Fibroblast of skin of right biceps (primary cell): ENCODE data around the gene ATP10A.
A peak's percentile ranks its signal among the peaks of the same experiment; 100 is the strongest.

Source experiments
- DNase-seq: peaks from one replicate; pipeline ENCODE4 v3.0.0-alpha.2; 2013

ATP10A gene

DNA sequence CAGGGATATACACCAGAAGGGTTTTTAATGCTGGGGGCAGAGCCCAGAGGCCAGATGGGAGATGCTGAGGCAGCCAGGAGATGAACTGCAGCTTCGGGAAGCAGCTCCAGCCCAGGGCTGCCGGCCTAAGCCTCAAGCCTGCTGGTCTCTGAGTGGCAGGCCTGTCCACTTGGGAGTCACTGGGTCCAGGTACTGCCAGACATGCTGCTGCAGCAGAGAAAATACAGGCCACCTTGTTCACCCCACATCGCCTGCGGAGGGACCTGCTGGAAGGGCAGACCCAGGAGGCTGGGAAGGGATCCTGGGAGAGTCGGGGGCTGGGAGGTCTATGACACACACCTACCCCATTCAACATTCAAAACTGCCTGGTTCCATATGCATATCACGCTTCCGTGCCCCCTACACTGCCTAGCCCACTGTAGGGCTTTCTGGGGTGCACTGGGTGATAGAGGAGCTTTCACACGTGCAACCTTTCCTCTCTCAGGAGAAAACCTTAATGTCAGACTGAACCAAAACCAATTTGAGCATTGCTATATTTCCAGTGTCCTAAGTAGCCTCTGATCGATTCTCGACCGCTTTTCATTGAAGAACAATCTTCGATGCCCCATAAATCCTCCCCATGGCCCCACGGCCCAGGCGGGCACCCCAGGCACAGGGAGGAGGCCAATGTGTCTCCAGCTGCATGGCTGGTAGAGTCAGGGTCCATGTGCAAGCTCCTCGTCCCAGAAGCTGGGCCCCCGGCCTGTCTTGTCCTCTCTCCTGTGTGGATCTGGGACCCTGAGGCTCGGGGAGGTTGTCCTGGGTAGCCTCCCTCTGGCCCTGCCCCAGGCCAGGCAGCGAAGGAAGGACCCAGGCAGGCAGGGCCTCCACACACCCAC, 147.4 kb downstream of the ATP10A start:
- DNase-seq, result no peak

DNA sequence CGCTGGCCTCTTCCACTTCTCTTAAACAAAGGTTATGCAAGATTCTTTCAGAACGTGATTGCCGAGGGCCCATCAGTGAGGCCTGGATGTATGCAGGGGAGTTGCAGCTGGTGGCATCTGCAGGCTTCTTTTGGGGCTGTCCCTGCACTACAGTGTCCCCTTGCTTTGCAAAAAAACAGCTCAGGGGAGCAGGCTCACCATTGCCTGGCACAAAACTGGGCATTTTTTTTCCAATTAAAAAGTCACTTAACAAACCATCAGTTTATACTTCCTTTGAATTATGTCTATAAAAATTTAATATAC, 148.6 kb downstream of the ATP10A start:
- DNase-seq, result no peak

DNA sequence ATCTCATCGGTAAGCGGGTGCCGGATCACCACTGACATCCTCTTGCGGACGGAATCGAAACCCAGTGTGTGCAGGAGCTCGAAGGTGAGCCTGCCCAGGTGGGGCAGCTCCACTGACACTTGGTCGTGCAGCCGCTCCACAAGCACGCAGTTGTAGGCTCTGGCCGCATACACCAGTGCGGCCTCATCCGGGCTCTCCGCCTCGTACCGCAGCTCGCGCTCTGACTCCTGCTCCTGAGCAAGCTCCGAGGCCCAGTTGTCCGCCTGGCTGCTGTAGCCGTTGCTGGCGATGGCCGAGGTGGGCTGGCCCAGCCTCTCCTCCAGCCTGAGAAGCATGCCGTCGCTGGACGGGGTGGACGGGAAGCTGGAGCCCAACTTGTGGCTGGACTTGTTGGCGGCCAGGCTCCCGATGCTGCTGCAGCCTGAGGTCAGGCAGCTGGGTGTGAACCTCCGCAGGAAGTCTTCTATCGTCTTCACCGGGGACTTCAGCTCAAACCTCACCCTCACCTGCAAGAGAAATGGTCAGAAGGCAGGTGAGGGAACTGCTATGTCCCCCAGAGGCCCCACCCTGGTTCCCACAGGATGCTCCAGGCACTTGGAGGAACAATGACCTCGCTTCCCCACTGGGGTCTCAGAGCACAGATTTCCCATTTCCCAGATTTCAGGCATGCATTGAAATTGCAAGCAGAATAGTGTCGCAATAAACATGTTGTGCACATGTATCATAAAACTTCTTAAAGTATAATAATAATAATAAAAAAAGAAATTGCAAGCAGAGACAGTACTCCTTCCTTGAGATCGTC, 149.2 kb downstream of the ATP10A start:
- DNase-seq, result no peak

DNA sequence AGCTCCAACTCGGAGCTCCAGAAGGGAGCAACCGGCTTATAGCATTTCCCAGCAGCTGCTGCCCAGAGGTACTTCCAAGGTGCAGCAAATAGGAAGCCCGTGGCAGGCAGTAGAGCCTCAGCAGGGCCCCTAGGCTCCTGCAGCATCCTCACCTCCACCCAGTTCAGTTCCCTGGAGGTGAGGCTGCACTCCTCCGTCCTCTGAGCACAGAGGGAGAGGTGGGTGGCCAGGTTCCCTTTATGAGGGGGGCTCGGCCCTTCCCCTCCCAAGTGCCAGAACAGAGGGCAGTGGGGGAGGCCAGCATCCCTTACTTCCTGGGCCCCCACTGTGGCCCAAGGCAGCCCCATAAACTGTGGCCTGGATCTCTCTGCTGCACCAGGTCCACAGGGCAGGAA, 150.2 kb downstream of the ATP10A start:
- no peak for DNase-seq

DNA sequence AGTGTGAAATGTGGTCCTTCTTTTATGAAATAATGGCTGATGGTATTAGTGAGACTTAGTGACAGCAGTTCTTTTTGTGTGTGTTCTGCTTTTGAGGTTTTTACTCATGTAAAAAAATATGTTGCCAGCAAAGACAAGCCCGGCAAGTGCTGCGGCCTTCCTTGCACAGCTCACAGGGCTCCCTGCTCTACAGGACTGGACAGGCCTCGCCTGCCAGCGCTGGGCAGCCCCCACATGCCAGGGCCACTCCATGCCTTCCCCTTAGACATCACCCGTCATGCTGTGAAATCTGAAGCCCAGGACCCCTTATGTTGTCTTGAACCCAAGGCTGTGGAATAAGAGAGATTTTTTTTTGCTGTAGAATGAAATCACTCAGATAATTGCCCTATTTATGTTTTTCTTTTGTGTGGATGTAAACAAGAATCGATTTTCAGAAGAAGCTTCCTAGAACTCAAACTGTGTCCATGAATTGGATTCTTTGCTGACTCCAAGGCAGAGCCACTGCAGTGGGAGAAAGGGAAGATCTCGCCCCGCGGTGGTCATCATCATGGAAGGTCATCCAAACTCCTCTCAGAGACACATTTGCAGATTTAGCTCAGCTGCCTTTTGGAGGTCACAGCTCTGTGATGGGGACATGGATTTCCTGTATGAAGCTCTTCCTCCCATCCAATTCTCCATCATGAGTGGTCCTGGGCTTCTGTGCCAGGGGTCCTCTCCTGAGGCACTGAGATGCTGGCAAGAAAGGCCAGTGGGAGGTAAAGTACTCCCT, 150.8 kb downstream of the ATP10A start:
- no peak for DNase-seq

DNA sequence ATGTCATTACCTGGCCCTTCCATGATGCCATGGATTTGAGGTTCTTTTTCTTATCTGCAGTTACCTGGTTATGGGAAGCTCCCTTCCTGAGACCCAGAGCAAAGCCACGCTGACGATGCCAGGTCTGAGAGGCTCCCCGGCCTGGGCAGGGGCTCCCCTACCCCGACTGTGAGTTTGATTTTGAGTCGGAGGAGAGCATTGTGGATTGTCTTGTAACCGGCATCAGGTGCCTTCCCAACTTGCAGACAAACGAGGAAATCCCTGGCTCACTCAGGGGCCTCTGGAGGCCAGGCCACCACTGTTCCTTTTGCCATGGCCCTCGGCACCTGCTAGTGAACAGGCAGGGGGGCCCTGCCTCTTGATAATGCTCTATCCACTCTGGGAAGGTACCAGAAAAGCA, 151.4 kb downstream of the ATP10A start:
- DNase-seq, result no peak

DNA sequence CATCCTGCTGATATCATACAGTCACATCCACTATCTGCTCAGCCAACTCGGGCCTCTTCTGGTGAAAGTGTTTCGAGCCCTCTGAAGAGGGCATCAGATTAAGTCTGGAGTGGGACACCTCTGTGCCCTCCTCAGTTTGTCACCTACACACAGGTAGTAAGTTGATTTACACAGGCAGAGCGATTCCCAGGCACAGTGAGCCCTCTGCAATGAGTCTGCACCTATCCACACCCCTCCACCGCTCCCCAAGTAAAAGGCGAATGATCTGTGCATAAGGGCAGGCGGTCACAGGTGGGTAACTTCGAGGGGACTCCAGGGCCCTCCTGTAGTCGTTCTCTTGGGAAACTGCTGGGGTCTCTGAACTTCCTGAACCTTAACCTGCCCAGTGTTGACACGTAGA, 152.0 kb downstream of the ATP10A start:
- no peak for DNase-seq

DNA sequence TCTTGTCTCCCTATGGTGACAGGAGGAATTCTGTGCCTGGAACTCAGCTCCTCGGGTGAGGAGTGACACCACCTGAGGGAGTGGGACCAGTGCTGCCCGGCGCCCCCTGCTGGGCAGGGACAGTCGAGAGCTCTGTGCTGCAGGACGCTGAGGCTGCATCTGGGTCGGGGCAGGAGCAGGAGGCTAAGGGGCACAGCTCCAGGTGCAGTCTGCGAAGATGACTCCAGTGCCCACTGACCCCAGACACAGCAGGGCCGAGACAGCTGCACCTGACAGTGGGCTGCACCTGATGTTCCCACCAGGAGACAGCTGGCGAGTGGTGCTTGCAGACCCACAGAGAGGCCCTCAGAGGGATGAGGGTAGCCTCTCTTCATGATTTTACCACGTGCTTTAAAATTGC, 152.9 kb downstream of the ATP10A start:
- peak; percentile 32 for DNase-seq

DNA sequence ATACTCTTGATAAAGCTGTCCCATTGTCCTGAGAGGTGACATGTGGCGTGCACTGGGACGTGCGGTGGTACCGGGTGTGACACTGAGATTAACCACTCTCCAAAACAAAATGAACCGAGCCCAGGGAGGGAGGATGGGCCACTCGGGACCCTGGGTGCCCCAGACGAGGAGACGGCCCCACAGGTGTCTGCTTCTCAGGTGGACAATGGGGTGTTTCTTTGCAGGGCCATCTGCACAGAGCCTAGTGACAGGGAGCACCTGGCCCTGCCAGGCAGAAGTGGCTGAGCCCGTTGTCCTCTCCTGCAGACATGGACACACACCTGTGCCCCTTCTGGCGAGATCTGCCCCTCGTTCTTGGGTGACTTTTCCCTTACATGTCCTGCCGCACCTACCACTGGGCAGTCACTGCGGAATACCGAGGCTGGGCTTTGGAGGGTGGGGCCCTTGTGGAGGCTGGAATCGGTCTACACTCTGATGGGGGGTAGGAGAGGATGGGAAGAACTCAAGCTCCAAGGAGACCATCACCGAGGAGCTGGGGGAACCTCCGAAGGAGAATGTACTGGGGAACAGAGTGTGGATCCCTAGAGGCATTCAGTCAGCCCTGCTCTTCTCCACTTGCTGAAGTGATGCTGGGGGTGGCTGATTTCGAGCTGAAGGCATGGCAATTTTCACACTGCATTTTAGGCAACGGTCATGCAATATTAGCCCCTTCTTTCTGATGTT, 153.5 kb downstream of the ATP10A start:
- no peak for DNase-seq

DNA sequence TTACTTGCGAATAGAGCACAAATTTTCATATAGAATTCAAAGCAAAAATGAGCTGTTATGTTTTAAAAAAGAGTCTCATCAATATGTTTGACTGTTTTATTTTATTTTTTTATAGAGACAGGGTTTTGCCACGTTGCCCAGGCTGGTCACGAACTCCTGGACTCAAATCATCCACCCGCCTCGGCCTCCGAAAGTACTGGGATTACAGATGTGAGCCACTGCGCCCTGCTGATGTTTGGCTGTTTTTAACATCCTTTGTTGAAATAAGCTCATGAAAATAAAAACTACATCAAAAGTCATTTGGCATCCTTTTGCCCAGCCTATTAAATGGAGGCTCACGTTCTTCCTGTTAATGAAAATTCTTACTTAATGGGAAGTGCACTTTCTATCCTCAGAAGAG, 154.7 kb downstream of the ATP10A start:
- no peak for DNase-seq

DNA sequence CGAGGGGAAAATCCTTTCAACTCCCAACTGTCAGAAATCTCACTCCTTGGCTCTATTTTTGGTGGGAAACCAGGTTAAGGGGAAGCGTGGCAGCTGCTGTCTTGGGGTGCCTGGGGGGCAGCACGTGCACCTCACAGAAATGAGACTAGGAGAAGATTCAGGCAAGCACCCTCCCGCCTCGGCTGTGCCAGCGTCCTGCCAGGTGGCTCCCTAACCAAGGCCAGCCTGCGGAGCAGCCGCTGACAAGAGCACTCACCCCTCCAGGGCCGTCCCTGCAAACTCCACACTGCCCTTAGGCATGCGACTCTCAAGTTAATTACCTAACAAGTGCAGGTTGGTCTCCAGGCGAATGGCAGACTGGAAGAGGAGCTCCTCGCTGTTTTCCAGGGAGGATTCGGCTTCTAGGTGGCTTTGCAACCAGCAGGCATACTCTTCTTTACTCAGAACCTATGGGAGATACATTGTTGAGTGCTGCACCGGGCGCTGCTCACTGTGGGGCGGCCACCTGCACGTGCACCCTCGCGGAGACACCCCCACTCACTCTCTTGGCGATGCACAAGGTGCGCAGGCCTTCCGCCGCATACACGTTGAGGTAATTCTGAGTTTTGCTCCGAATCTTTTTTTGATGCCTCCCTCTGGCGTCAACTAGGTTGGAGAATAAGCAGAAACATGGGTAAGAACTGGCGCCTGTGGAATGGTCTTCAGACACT, 155.3 kb downstream of the ATP10A start:
- DNase-seq, result no peak

DNA sequence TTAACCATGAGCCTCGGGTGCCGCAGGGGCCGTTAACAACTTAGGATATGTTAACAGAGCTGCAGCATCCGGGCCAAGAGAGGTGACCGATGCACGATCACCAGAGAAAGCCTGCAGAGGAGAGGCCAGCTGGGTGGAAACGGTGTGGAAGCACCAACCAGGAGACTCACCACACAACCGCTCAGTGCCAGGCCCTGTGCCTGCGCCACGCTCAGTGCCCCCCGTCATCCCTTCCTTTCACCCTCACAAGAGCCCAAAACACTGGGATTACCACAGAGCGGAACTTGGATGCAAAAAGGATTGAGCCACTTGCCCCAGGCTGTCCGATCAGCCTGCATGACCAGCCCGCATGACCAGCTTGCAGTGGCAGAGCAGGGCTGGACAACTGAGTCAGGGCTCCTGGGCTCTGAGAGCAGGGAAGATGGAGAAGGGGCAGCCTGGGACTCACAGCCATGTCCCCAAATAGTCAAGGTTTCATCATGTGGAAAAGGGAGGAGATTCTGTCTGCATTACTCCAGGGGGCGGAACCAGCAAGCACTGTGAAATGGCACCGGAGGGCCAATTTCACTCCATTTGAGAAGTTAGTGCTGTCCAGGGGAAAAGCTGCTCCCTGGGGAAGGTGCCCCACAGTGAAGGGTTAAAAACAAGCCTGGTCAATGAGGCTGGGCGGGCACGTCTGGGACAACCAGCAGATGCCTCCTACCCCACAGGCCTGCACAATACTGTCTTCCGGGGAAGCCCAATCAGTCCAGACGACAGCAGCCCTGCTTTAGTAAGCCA, 156.8 kb downstream of the ATP10A start:
- no peak for DNase-seq

DNA sequence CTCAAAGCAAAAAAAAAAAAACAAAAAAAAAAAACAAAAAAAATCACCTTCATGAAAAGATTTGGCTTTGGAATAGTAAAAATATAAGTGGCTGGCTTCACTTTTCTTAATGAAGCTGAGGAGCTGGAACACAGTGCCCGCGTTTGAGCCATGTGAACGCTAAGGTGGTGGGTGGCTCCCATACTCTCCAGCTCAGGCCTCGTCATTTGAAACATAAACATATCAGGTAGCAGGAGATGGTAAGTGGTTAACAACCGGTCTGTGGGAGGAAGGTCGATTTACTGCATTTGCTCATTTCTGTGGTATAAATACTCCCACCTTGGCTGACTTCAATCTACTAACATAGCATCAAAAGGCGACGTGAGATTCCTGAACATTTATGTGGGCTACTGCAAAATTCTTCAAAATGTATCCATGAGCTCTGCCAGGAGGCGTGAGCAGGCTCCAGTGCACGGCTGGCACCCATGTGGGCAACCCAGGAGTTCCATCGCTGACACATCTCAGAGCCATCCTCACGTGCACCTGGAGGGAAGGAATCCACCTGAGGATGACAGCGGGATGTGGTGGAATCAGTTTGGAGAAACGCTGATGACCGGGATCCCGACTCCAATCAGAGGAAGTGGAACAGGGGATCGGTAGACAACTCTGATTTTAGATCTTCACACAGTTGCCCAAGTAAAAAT, 157.6 kb downstream of the ATP10A start:
- no peak for DNase-seq

DNA sequence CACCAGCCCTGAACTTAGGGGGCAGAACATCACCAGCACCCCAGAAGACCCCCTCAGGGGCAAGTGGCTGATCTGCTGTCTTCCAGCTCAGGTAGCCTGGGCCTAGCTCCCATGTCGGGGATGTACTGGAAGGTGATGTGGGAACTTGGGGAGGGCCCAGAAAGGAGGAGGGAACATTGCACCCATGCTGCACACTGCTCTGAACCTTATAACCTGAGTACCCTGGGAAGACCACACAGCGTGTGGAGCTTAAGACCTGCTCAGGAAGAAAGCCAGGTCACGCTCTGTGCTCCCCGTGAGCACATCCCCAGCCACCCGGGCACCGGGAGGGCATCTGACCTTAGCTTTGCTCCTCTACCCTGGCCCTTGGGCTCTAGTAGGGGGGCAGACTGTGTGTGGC, 159.4 kb downstream of the ATP10A start:
- no peak for DNase-seq

DNA sequence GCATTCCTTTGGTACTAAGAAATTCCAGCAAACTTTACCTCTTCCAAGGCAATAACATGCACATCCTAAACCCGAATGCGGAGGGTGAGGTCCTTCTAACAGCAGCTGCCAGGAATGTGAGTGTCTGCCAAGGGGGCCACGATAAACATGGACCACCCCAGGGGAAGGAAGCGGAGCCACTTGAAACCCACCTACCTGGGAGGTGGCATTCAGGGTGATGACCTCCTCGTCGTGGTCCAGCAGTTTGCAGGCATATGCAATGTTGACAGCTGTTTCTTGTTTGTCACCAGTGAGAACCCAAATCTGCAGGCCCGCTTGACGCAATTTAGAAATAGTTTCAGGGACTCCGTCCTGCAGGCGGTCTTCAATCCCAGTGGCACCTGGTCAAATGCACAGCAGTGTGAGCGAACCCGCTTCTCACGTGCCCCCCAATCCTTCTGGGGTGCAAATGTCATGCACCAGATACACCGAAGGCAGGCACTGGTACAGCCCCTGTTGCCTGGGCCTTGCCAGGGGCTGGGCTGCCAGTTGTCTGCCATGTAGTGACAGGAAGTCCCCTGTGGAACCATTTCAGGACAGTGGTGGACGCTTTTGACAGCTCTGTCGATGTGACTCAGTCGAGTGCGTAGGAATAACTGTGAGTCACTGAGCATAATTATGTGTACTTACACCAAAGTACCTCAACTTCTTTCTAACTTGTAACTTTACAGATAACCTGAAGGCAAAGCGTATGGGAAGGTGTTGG, 161.2 kb downstream of the ATP10A start:
- DNase-seq, result no peak

DNA sequence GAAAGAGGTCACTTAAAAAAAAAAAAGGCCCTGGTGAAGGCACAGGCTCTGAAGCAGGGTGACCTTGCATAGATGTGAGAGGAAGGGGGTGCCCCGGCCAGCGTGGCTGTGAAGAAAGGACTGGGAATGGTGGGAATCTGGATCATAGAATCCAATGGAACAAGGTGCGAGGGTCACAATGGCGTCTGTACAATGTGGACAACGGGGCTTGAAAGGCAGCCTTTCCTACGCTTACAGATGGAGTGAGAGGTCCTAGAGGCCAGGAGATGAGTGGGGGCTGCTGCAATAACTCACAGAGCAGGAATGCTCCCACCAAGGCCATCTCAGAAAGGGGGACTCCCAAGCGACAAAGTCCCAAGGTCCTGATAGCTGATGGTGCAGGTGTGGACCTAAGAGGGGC, 162.2 kb downstream of the ATP10A start:
- DNase-seq, result no peak

DNA sequence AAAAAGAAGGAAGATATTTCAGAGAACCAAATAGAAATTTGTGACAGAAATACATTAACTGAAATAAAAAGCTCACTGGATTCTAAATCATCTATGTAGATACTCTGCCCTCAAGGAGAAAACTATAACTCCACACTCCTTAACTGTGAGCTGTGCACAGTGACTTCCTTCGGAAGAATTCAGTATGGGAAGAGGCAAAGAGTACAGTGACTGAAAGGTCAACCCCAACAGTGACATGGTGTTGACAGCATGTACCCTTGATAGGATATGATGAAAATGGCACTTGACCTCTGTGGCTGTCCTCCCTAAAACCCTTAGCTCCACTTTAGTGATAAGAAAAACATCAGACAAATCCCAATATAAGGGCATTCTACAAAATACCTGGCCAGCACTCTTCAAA, 165.5 kb downstream of the ATP10A start:
- DNase-seq, result no peak

DNA sequence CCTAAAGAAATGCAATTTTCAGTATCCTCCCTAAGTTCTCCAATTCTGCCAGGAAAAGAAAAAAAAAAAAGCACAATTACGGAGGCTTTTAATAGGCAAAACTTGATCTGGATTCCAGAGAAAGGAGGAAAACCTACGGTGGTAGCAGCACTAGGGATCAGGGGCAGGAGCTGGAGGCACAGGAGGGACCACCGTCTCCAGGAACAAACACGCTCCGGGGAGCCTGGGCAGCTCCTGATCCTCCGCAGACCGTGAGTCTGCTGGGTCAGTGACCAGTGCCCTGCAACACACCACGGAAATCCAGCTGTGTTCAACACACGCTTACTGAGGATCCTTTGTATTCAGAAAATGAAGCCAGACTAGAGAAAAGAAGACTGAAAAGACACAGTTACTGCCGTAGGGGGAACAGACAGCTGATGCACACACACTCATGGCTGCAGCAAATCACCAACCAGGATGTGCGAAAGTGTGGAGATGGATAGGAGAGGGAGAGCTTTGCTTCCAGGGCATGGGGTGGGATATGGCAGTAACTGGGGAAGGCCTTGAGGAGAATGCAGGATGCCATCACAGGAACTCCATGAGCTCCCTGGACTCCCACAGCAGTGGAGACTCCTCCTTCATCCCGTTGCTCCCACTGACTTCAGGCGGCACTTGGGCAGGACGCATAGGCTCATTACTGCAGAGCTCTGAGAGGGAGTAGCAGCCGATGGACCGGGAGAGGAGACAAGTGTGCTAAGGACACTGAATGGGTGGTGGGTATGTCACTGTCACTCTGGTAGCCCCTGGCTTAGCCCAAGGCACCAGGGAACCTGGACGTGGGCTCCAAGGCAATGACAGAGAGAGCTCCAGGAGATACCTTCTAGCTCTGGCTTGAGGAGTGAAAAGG, 167.0 kb downstream of the ATP10A start:
- DNase-seq, result no peak

DNA sequence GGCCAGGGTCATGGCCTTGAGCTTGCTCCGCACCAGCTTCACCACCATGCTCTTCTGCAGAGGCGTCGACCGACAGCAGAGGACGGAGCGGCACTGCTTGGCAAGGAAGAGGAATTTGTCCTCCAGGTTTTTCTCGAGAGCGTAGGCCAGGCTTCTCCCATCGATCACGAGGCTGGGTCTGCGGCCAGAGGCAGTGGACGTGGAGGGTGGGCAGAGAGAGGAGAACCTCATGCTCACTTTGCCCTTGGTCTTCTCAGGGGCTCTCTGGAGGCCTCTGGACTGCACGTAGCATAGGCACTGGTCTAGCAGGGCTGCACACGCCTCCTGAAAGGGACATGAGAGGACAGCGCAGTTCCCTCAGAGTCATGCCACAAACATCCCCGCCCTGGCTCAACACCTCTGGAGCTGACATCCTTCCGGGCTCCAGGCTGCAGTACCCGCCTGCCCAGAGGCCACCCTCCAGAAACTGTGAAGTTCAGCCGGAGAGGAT, 168.3 kb downstream of the ATP10A start:
- DNase-seq, result no peak
